Activated CD8-positive, alpha-beta memory T cell treated with anti-CD3 and anti-CD28 coated beads, Interleukin-2, amount 50 U/mL, for 1 hour (primary cell): ENCODE data around the gene ATP5PD.

Experiments
- DNase-seq: peaks from one replicate; pipeline ENCODE4 v3.0.0-alpha.2; 2020; ENCODE audit errors: extremely low read depth

ATP5PD gene

GRCh38 chr17:74994440-74994839 is 52.3 kb downstream of the ATP5PD start:
- no peak for DNase-seq

DNA sequence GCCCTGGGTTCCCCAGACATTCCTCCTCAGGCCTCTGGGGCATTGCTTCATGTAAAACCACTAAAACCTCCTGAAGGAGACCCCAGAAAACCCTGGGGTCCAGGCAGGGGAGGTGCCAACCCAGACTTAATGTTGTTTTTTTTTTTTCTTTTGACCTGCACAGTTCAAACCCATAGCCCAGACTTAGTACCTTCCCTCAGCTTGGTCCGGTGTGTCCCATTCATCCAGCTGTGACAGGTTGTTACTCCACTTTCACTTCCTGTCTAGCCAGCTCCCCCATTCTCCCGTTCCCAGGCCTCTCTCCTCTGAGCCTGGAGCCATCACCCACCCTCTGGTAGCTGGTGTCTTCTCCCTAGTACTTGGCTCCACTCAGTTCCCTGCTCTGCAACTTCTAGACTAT is 54.5 kb downstream of the ATP5PD start:
- DNase-seq, result no peak

- DNase-seq, result no peak
These were observed 56.1 kb downstream of the ATP5PD start for GRCh38 chr17:74990581-74991105.
